IMR-90 (cell line): Measurements from ENCODE around the gene PSMD1. TPM values are rescaled to one million over a fixed set of nuclear protein-coding genes. Genes with fewer than 3 reads are reported as not detected.

Source experiments
- ATAC-seq: fragments of 200-7000 bp; cut with Tn5 transposase; 2 replicates; pipeline ENCODE4 v1.9.1; 2020; ENCODE audit warnings: low read depth, mild to moderate bottlenecking, moderate library complexity
- BruUV-seq: library from RNA; stranded (reverse); fragments of 400-500 nt; replicated peaks from 2 replicates; lab custom pipeline; 2021; lab: Mats Ljungman, UMichigan
- CTCF ChIA-PET: fragments of 300-600 bp; formaldehyde crosslinking; extraction: SDS; loops from one replicate; lab custom pipeline; 2021; ENCODE audit warnings: antibody characterized with exemption; lab: Yijun Ruan, JAX
- POLR2A ChIA-PET: fragments of 300-600 bp; sonication (Branson Sonifier 250); formaldehyde crosslinking; loops from one replicate; lab custom pipeline; 2022; ENCODE audit warnings: antibody characterized with exemption; ENCODE audit not compliant: unreplicated experiment; lab: Charles Lee
- DNase-seq: peaks from one replicate; pipeline ENCODE4 v3.0.0; 2013
- H2AFZ ChIP-seq: replicated peaks from 2 replicates; pipeline ENCODE3; 2013; ENCODE audit warnings: low read length, mild to moderate bottlenecking; ENCODE audit not compliant: poor library complexity
- H2AK5ac ChIP-seq: 2 replicates; pipeline ENCODE4 v1.6.1; 2013; ENCODE audit warnings: low read depth, low read length, inconsistent platforms
- H2AK9ac ChIP-seq: replicated peaks from 2 replicates; pipeline ENCODE3; 2013; ENCODE audit warnings: mild to moderate bottlenecking, low read depth, low read length, moderate library complexity; ENCODE audit not compliant: poor library complexity
- H2BK120ac ChIP-seq: 2 replicates; pipeline ENCODE4 v1.6.1; 2013; ENCODE audit warnings: low read depth, low read length, inconsistent platforms
- H2BK15ac ChIP-seq: 3 replicates; pipeline ENCODE4 v1.6.1; 2013; ENCODE audit warnings: low read depth, low read length, inconsistent platforms
- H2BK20ac ChIP-seq: 2 replicates; pipeline ENCODE4 v1.6.1; 2013; ENCODE audit warnings: low read depth, mild to moderate bottlenecking, inconsistent platforms, low read length, moderate library complexity
- H2BK5ac ChIP-seq: 2 replicates; pipeline ENCODE4 v1.6.1; 2013; ENCODE audit warnings: mild to moderate bottlenecking, low read depth, low read length, inconsistent platforms; ENCODE audit not compliant: poor library complexity, severe bottlenecking
- H3K14ac ChIP-seq: replicated peaks from 2 replicates; pipeline ENCODE4 v1.6.1; 2013; ENCODE audit warnings: low read depth, low read length, inconsistent platforms
- H3K18ac ChIP-seq: 2 replicates; pipeline ENCODE4 v1.6.1; 2013; ENCODE audit warnings: low read depth, low read length, control low read depth
- H3K23ac ChIP-seq: 2 replicates; pipeline ENCODE4 v1.6.1; 2013; ENCODE audit warnings: low read depth, low read length, inconsistent platforms
- H3K27ac ChIP-seq: 2 replicates; pipeline ENCODE4 v1.5.1; 2013; ENCODE audit warnings: mild to moderate bottlenecking, control low read depth, low read length; ENCODE audit not compliant: insufficient read depth
- H3K27me3 ChIP-seq: 2 replicates; pipeline ENCODE4 v1.6.1; 2013; ENCODE audit warnings: low read length; ENCODE audit not compliant: control insufficient read depth, insufficient read depth
- H3K36me3 ChIP-seq: 2 replicates; pipeline ENCODE4 v1.6.1; 2013; ENCODE audit warnings: low read length, mixed read lengths; ENCODE audit not compliant: control insufficient read depth, insufficient read depth
- H3K4ac ChIP-seq: 2 replicates; pipeline ENCODE4 v1.6.1; 2013; ENCODE audit warnings: low read depth, low read length, inconsistent platforms
- H3K4me1 ChIP-seq: 2 replicates; pipeline ENCODE4 v1.6.1; 2013; ENCODE audit warnings: low read length, mixed read lengths; ENCODE audit not compliant: control insufficient read depth, insufficient read depth
- H3K4me2 ChIP-seq: 2 replicates; pipeline ENCODE4 v1.6.1; 2013; ENCODE audit warnings: low read depth, mild to moderate bottlenecking, control low read depth, low read length, moderate library complexity
- H3K4me3 ChIP-seq: 2 replicates; pipeline ENCODE4 v1.5.1; 2013; ENCODE audit warnings: low read depth, mild to moderate bottlenecking, control low read depth, low read length, moderate library complexity; ENCODE audit not compliant: insufficient read depth
- H3K56ac ChIP-seq: 2 replicates; pipeline ENCODE4 v1.6.1; 2013; ENCODE audit warnings: low read length, inconsistent platforms; ENCODE audit not compliant: insufficient read depth; ENCODE audit errors: extremely low read depth
- H3K79me1 ChIP-seq, 2 experiments: 2 replicates each; pipeline ENCODE4 v1.6.1; 2013; ENCODE audit warnings: low read length in 2 of 2, inconsistent platforms in 1 of 2, low read depth in 1 of 2
- H3K9ac ChIP-seq: 2 replicates; pipeline ENCODE4 v1.6.1; 2013; ENCODE audit warnings: low read depth, low read length, control low read depth
- H3K9me1 ChIP-seq: 2 replicates; pipeline ENCODE4 v1.6.1; 2013; ENCODE audit warnings: low read length, inconsistent platforms; ENCODE audit not compliant: insufficient read depth
- H3K9me3 ChIP-seq: 2 replicates; pipeline ENCODE4 v1.6.1; 2013; ENCODE audit warnings: low read length; ENCODE audit not compliant: control insufficient read depth, insufficient read depth
- H4K20me1 ChIP-seq: 2 replicates; pipeline ENCODE4 v1.6.1; 2013; ENCODE audit warnings: low read length, inconsistent platforms; ENCODE audit not compliant: insufficient read depth
- H4K5ac ChIP-seq: 2 replicates; pipeline ENCODE4 v1.6.1; 2013; ENCODE audit warnings: mild to moderate bottlenecking, low read depth, low read length, control low read depth
- H4K8ac ChIP-seq, 2 experiments: 2 replicates each; pipeline ENCODE4 v1.6.1; 2013; ENCODE audit warnings: low read depth in 2 of 2, low read length in 2 of 2, control low read depth in 1 of 2, inconsistent platforms in 1 of 2
- H4K91ac ChIP-seq: 2 replicates; pipeline ENCODE4 v1.6.1; 2013; ENCODE audit warnings: low read depth, low read length, inconsistent platforms; ENCODE audit not compliant: insufficient read depth
- BHLHE40 ChIP-seq: fragments of 150-350 bp; IDR thresholded peaks from 2 replicates; pipeline ENCODE4 v1.6.1; 2016; ENCODE audit warnings: mild to moderate bottlenecking, low read depth, low read length
- CEBPB ChIP-seq: IDR thresholded peaks from 2 replicates; pipeline ENCODE4 v1.6.1; 2012; ENCODE audit warnings: low read depth, low read length, improper control_type of control experiment
- CHD1 ChIP-seq: IDR thresholded peaks from 2 replicates; pipeline ENCODE4 v1.6.1; 2012; ENCODE audit warnings: low read depth, low read length, improper control_type of control experiment
- FOS ChIP-seq: fragments of 150-350 bp; IDR thresholded peaks from 2 replicates; pipeline ENCODE4 v1.6.1; 2016; ENCODE audit warnings: low read depth, low read length
- MAFK ChIP-seq: IDR thresholded peaks from 2 replicates; pipeline ENCODE4 v1.6.1; 2012; ENCODE audit warnings: low read depth, low read length, improper control_type of control experiment
- MXI1 ChIP-seq: IDR thresholded peaks from 2 replicates; pipeline ENCODE4 v1.6.1; 2012; ENCODE audit warnings: low read depth, mild to moderate bottlenecking, low read length, moderate library complexity, borderline replicate concordance
- POLR2A ChIP-seq: IDR thresholded peaks from 2 replicates; pipeline ENCODE4 v1.6.1; 2012; ENCODE audit warnings: mild to moderate bottlenecking, low read depth, low read length
- RAD21 ChIP-seq: IDR thresholded peaks from 2 replicates; pipeline ENCODE4 v1.6.1; 2012; ENCODE audit warnings: low read length, improper control_type of control experiment
- RCOR1 ChIP-seq: IDR thresholded peaks from 2 replicates; pipeline ENCODE4 v1.6.1; 2012; ENCODE audit warnings: mild to moderate bottlenecking, low read length, improper control_type of control experiment; ENCODE audit not compliant: insufficient replicate concordance
- RFX5 ChIP-seq: IDR thresholded peaks from 2 replicates; pipeline ENCODE4 v1.8.0; 2012; ENCODE audit warnings: low read depth, mild to moderate bottlenecking, low read length, moderate library complexity
- SMC3 ChIP-seq: fragments of 150-350 bp; IDR thresholded peaks from 2 replicates; pipeline ENCODE4 v1.6.1; 2016; ENCODE audit warnings: low read depth, mild to moderate bottlenecking, antibody characterized with exemption, low read length, moderate library complexity
- USF2 ChIP-seq: fragments of 150-350 bp; IDR thresholded peaks from 2 replicates; pipeline ENCODE4 v1.6.1; 2017; ENCODE audit warnings: mild to moderate bottlenecking, antibody characterized with exemption, low read length, low read depth
- WGBS, 2 experiments: methylation state at CpG; one replicate each; pipeline versions ENCODE4 v1.1.5 to v1.1.7; 2013; ENCODE audit warnings: missing lambda C conversion rate in 2 of 2; ENCODE audit not compliant: insufficient read length in 1 of 2; ENCODE audit errors: extremely low coverage in 2 of 2; 5-methylcytosine and 5-hydroxymethylcytosine counted together
- dilution Hi-C: fragments of 300-500 bp; cut with HindIII; formaldehyde crosslinking; loops from one replicate; pipeline ENCODE4 v1.14.3; 2018; ENCODE audit warnings: low sequenced_read_pairs; ENCODE audit not compliant: unreplicated experiment
- in situ Hi-C: fragments of 300-500 bp; cut with MboI; formaldehyde crosslinking; loops from 3 replicates; pipeline ENCODE4 v1.14.3; 2019; ENCODE audit warnings: low sequenced_read_pairs, inconsistent platforms, mixed read lengths
- intact Hi-C: fragments of 100-400 bp; cut with micrococcal nuclease; formaldehyde crosslinking; loops from 2 replicates; pipeline ENCODE4 v1.10.0; 2022
- polyA plus RNA-seq, 3 experiments: library from polyadenylated mRNA; depleted of rRNA; stranded (reverse); fragments of >200 nt; gene quantifications; 2 replicates each; pipeline ENCODE4 v1.2.3, GENCODE V29; 2012; ENCODE audit warnings: low replicate concordance in 1 of 3
- total RNA-seq: library from RNA; depleted of rRNA; stranded (reverse); fragments of >200 nt; gene quantifications from 2 replicates; pipeline ENCODE4 v1.2.3, GENCODE V29; 2012
- TF ChIP-seq, protein P1 (sequence below): fragments of 150-350 bp; IDR thresholded peaks from 2 replicates; pipeline ENCODE4 v1.6.1; 2016; ENCODE audit warnings: low read depth, mild to moderate bottlenecking, low read length, moderate library complexity, borderline replicate concordance
- TF ChIP-seq, protein P2 (sequence below): conservative IDR thresholded peaks from 2 replicates; pipeline ENCODE4 v1.5.1; 2012; ENCODE audit warnings: mild to moderate bottlenecking, low read depth, low read length, improper control_type of control experiment

Gene PSMD1
- total and polyA plus RNA-seq, 2 of the 4 experiments (the other 2 are of a cell fraction), result 89.8 to 181 TPM

- Histone ChIP-seq H2BK5ac (peak overlapping the region; percentile 100), H3K27me3 (no peaks in the 10 kb centered on the region), H4K91ac (peak overlapping the region; percentile 100), H3K14ac (peak overlapping the region; percentile 100), H2BK120ac (peak overlapping the region; percentile 100), H4K5ac (peak overlapping the region; percentile 40), H2AFZ (no peak overlapping the region), H3K9ac (peak overlapping the region; percentile 92; the same call in 1 of the 2 replicates), H3K4me1 (peaks cover 23% of the 10 kb centered on the region), H3K23ac (peak overlapping the region; percentile 100), H3K9me1 (peaks cover 6% of the 10 kb centered on the region), H3K18ac (peak overlapping the region; percentile 99), H3K4ac (peak overlapping the region; percentile 100), H2AK9ac (peak overlapping the region; percentile 62), H3K4me2 (no peak overlapping the region), H4K8ac (peak overlapping the region; percentile 82 to 100; a peak in 3 of 4 replicates), H4K20me1 (no peaks in the 10 kb centered on the region), H2AK5ac (peak overlapping the region; percentile 100), H3K4me3 (no peak overlapping the region), H3K79me1 (peaks cover 11 to 44% of the 10 kb centered on the region in 2 experiments), H3K9me3 (no peaks in the 10 kb centered on the region), H2BK15ac (peak overlapping the region; percentile 99; the same call in 2 of the 3 replicates), H3K27ac (peak overlapping the region; percentile 88), H3K36me3 (peaks cover under 1% of the 10 kb centered on the region; the same call in 1 of the 2 replicates), H3K56ac (peak overlapping the region; percentile 99), H2BK20ac (peak overlapping the region; percentile 100)
- DNase-seq (no peak), ATAC-seq (no peak)
- intact Hi-C loops (loop anchor here (5.0 kb wide), 1 partner anchor 48 kb away; no protein-coding TSS in a partner anchor), in situ Hi-C loops (no loop called here), dilution Hi-C loops (no loop called here)
- CTCF ChIA-PET, result interaction anchor here (0.7 kb wide), 1 partner anchor 14 kb away, joined by 3 read pairs; no protein-coding TSS in a partner anchor
- BruUV-seq, result no TSS peak
- POLR2A ChIA-PET, result interaction anchor here (0.6 kb wide), 1 partner anchor 363 kb away, joined by 3 read pairs; no protein-coding TSS in a partner anchor
- WGBS, 2 experiments, result 100% methylated on average over 2 of the region's 5 CpGs; no CpG with 5 or more reads in 1 of the 2 experiments
- TF ChIP-seq FOS (no peak), RFX5 (no peak), RCOR1 (no peak), MXI1 (no peak), USF2 (no peak), MAFK (no peak), RAD21 (no peak), CHD1 (no peak), BHLHE40 (no peak), SMC3 (no peak), CEBPB (no peak), POLR2A (no peak)
- TF ChIP-seq, protein P1, sequence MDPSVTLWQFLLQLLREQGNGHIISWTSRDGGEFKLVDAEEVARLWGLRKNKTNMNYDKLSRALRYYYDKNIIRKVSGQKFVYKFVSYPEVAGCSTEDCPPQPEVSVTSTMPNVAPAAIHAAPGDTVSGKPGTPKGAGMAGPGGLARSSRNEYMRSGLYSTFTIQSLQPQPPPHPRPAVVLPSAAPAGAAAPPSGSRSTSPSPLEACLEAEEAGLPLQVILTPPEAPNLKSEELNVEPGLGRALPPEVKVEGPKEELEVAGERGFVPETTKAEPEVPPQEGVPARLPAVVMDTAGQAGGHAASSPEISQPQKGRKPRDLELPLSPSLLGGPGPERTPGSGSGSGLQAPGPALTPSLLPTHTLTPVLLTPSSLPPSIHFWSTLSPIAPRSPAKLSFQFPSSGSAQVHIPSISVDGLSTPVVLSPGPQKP, result no peak
- TF ChIP-seq, protein P2, sequence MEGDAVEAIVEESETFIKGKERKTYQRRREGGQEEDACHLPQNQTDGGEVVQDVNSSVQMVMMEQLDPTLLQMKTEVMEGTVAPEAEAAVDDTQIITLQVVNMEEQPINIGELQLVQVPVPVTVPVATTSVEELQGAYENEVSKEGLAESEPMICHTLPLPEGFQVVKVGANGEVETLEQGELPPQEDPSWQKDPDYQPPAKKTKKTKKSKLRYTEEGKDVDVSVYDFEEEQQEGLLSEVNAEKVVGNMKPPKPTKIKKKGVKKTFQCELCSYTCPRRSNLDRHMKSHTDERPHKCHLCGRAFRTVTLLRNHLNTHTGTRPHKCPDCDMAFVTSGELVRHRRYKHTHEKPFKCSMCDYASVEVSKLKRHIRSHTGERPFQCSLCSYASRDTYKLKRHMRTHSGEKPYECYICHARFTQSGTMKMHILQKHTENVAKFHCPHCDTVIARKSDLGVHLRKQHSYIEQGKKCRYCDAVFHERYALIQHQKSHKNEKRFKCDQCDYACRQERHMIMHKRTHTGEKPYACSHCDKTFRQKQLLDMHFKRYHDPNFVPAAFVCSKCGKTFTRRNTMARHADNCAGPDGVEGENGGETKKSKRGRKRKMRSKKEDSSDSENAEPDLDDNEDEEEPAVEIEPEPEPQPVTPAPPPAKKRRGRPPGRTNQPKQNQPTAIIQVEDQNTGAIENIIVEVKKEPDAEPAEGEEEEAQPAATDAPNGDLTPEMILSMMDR, result no peak
Measured at GRCh38 chr2:231160701-231161100, 104.0 kb downstream of the PSMD1 start.
